ENCODE measurements around the gene FXR2. TPM values are rescaled to one million over a fixed set of nuclear protein-coding genes. Genes with fewer than 3 reads are reported as not detected.
A peak's percentile ranks its signal among the peaks of the same experiment; 100 is the strongest.

The FXR2 gene
- total RNA-seq, 1 experiment from 2014 or later, result 36.4 TPM

DNA sequence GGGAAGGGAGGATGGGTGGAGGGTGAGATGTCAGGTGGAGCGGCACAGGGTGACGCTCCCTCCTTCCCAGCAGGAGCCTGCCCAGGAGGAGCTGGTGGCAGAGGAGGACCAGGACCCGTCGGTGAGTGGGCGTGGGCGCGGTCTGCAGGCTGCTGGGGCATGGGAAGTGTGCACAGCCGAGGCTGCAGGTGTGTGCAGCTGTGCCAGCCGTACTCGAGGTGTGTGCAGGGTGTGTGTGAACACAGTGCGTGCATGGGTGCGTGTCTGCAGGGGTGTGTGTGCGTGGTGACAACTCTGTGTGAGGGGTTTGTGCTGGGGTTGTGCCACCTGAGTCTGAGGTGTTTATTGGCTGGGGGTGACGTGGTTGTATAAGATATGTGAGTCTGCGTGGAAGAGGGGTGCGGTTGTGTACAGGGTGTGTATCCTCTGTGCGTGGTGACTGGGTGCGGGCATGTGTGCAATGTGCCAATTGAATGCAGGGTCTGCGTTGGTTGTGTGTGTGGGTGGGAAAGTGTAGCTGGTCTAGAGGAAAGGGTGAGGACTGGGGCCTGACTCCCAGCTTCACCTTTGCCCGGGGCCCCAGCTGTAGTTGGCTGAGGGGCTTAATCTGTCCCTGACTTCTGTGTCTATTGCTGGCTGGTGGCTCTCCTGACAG is 65.2 kb downstream of the FXR2 start:
- no peaks in the 10 kb centered on the region for H3K79me2 ChIP-seq (ENCODE audit: insufficient read depth, low read length)
- no peak overlapping the region for H4K8ac ChIP-seq (replicated peaks; ENCODE audit: insufficient read length, low read depth, low read length)
- peak overlapping the region; percentile 8 for H3K4me2 ChIP-seq (ENCODE audit: insufficient read depth, insufficient read length, low read length)
- H3K27ac ChIP-seq (ENCODE audit: insufficient read length, low read depth, low read length), result no peak overlapping the region
- Mint-ChIP-seq H3K9me3 (0 out of 5 replicates have a peak, but pooled peaks cover 0 to 2% of the 10 kb centered on the region in 2 experiments), H3K27me3 (ENCODE audit: low read depth) (peaks cover 26% of the 10 kb centered on the region), H3K4me3 (peak overlapping the region; percentile 50 to 72), H3K36me3 (ENCODE audit: insufficient read depth in 1 of 3, low read depth in 3 of 3) (no peaks in the 10 kb centered on the region), H3K4me1 (peaks cover 3 to 9% of the 10 kb centered on the region in 2 experiments; a peak in 3 of 4 replicates), H3K27ac (no peak overlapping the region)
- H3K23ac ChIP-seq (ENCODE audit: insufficient read length, low read depth, low read length), result no peak overlapping the region
- no peak overlapping the region for H3K4ac ChIP-seq (ENCODE audit: low read depth, low read length)
- H2BK5ac ChIP-seq (ENCODE audit: insufficient read length, low read length), result no peak overlapping the region
- no peak overlapping the region for H2AFZ ChIP-seq (ENCODE audit: low read length)
- H3K14ac ChIP-seq (ENCODE audit: insufficient read depth, low read length), result no peak overlapping the region
- no peaks in the 10 kb centered on the region for H4K20me1 ChIP-seq (ENCODE audit: control insufficient read depth, insufficient read depth, insufficient read length)
- no peak overlapping the region for H2BK120ac ChIP-seq (ENCODE audit: low read depth, low read length, poor library complexity, severe bottlenecking)
- TF ChIP-seq, protein P1, sequence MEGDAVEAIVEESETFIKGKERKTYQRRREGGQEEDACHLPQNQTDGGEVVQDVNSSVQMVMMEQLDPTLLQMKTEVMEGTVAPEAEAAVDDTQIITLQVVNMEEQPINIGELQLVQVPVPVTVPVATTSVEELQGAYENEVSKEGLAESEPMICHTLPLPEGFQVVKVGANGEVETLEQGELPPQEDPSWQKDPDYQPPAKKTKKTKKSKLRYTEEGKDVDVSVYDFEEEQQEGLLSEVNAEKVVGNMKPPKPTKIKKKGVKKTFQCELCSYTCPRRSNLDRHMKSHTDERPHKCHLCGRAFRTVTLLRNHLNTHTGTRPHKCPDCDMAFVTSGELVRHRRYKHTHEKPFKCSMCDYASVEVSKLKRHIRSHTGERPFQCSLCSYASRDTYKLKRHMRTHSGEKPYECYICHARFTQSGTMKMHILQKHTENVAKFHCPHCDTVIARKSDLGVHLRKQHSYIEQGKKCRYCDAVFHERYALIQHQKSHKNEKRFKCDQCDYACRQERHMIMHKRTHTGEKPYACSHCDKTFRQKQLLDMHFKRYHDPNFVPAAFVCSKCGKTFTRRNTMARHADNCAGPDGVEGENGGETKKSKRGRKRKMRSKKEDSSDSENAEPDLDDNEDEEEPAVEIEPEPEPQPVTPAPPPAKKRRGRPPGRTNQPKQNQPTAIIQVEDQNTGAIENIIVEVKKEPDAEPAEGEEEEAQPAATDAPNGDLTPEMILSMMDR (conservative IDR thresholded peaks at IDR 0.05), result no peak
- H4K91ac ChIP-seq (ENCODE audit: insufficient read length, low read depth, low read length), result no peak overlapping the region
- no peak overlapping the region for H2BK20ac ChIP-seq (ENCODE audit: low read depth, low read length, poor library complexity, severe bottlenecking)
- H2AK5ac ChIP-seq (ENCODE audit: insufficient read length, low read length), result no peak overlapping the region
- no peak overlapping the region for H3T11ph ChIP-seq (ENCODE audit: low read length)
- peaks cover 2% of the 10 kb centered on the region; the same call in 1 of the 2 replicates for H3K4me1 ChIP-seq (ENCODE audit: insufficient read depth, low read length)
- no peak overlapping the region for H3K56ac ChIP-seq (ENCODE audit: insufficient read length, low read depth, low read length)
- H2BK15ac ChIP-seq (ENCODE audit: low read depth, low read length), result no peak overlapping the region
- DNase-seq, result no peak
- H3K27me3 ChIP-seq (ENCODE audit: insufficient read depth, low read length), result no peaks in the 10 kb centered on the region
- H3K18ac ChIP-seq (ENCODE audit: insufficient read length, low read depth, low read length), result no peak overlapping the region
- WGBS (ENCODE audit: extremely low coverage, insufficient read length, low lambda C conversion rate), result no CpG with 5 or more reads among the region's 20 CpGs
- peaks cover 6% of the 10 kb centered on the region for H3K23me2 ChIP-seq (ENCODE audit: insufficient read length, low read depth, low read length, poor library complexity, severe bottlenecking)
- no peaks in the 10 kb centered on the region for H3K79me1 ChIP-seq (ENCODE audit: insufficient read depth, low read depth, low read length, poor library complexity, severe bottlenecking)
- H2BK12ac ChIP-seq (ENCODE audit: insufficient read length, low read depth, low read length), result no peak overlapping the region
- no peaks in the 10 kb centered on the region for H3K9me3 ChIP-seq (ENCODE audit: control insufficient read depth, low read depth, low read length)
- no peak overlapping the region for H4K5ac ChIP-seq (ENCODE audit: insufficient read length, low read depth, low read length)
- H3K9ac ChIP-seq (ENCODE audit: extremely low read depth, insufficient read length, low read length), result no peak overlapping the region

All from H9 (cell line).